CD14-positive monocyte (primary cell): Measurements from ENCODE around the gene RINL. TPM values are rescaled to one million over a fixed set of nuclear protein-coding genes. Genes with fewer than 3 reads are reported as not detected.
"Not testable (repeated sequence)": the region's sequence is repeated elsewhere in the genome, so short reads cannot be mapped to it uniquely, and the experiment has no call there.

Experiments
- DNase-seq, 3 donors: peaks; one replicate each; pipeline ENCODE4 v3.0.0-alpha.2; 2011 to 2022
- H2AFZ ChIP-seq: 2 replicates; pipeline ENCODE4 v1.6.0; 2012; ENCODE audit warnings: mild to moderate bottlenecking, low read depth, low read length, inconsistent platforms; ENCODE audit not compliant: insufficient read depth, poor library complexity, severe bottlenecking
- H3K27ac ChIP-seq, 2 donors: 1 replicate in 1 of 2; 2 replicates in 1 of 2; pipeline ENCODE4 v1.5.1; 2012 to 2013; ENCODE audit warnings: low read length in 2 of 2, control low read depth in 1 of 2, inconsistent platforms in 1 of 2, low read depth in 1 of 2, mild to moderate bottlenecking in 1 of 2
- H3K27me3 ChIP-seq, 2 donors: one replicate each; pipeline versions ENCODE4 v1.6.0 to v1.6.1; 2011 to 2013; ENCODE audit warnings: low read length in 2 of 2; ENCODE audit not compliant: control insufficient read depth in 2 of 2, insufficient read depth in 2 of 2
- H3K36me3 ChIP-seq, 2 donors: replicated peaks in 1 of 2; 1 replicate in 1 of 2; 2 replicates in 1 of 2; pipeline versions ENCODE4 v1.5.1 to v1.6.1; 2012 to 2013; ENCODE audit warnings: low read length in 2 of 2, control low read depth in 1 of 2, inconsistent platforms in 1 of 2, mild to moderate bottlenecking in 1 of 2; ENCODE audit not compliant: insufficient read depth in 2 of 2, control insufficient read depth in 1 of 2
- H3K4me1 ChIP-seq, 2 donors: 1 replicate in 1 of 2; 2 replicates in 1 of 2; pipeline versions ENCODE4 v1.5.1 to v1.6.1; 2012 to 2013; ENCODE audit warnings: low read length in 2 of 2, control low read depth in 1 of 2, inconsistent platforms in 1 of 2, mild to moderate bottlenecking in 1 of 2, moderate library complexity in 1 of 2; ENCODE audit not compliant: insufficient read depth in 2 of 2, control insufficient read depth in 1 of 2
- H3K4me2 ChIP-seq: replicated peaks from 2 replicates; pipeline ENCODE3; 2012; ENCODE audit warnings: low read length, moderate library complexity, mild to moderate bottlenecking; ENCODE audit not compliant: poor library complexity, severe bottlenecking; ENCODE audit errors: extremely low read depth
- H3K4me3 ChIP-seq, 3 experiments: fragments of 200-600 bp in 1 of 3; sonication (generic) in 1 of 3; replicated peaks in 1 of 3; 1 replicate in 2 of 3; 2 replicates in 1 of 3; pipeline ENCODE4 v1.5.1; 2011 to 2013; ENCODE audit warnings: low read length in 3 of 3, mild to moderate bottlenecking in 3 of 3, control low read depth in 2 of 3, low read depth in 2 of 3, inconsistent platforms in 1 of 3, moderate library complexity in 1 of 3
- H3K79me2 ChIP-seq: 2 replicates; pipeline ENCODE4 v1.6.0; 2012; ENCODE audit warnings: mild to moderate bottlenecking, control low read depth, inconsistent platforms, low read length, moderate library complexity; ENCODE audit not compliant: insufficient read depth
- H3K9ac ChIP-seq: 2 replicates; pipeline ENCODE4 v1.6.0; 2017; ENCODE audit warnings: low read length, mild to moderate bottlenecking; ENCODE audit not compliant: insufficient read depth, poor library complexity, severe bottlenecking
- H3K9me3 ChIP-seq, 2 donors: replicated peaks in 1 of 2; 1 replicate in 1 of 2; 2 replicates in 1 of 2; pipeline versions ENCODE4 v1.5.1 to v1.6.1; 2012 to 2013; ENCODE audit warnings: low read length in 2 of 2, control low read depth in 1 of 2; ENCODE audit not compliant: control insufficient read depth in 1 of 2, insufficient read depth in 1 of 2
- H4K20me1 ChIP-seq: 2 replicates; pipeline ENCODE4 v1.6.0; 2012; ENCODE audit warnings: mild to moderate bottlenecking, low read length, control low read depth, moderate library complexity; ENCODE audit not compliant: insufficient read depth
- H3K27ac Mint-ChIP-seq, 7 donors: one replicate each; pipeline ENCODE4 v1.8.0; 2020; ENCODE audit warnings: mild to moderate bottlenecking in 7 of 7, mixed read lengths in 7 of 7, moderate library complexity in 6 of 7, inconsistent platforms in 2 of 7
- H3K27me3 Mint-ChIP-seq, 3 donors: one replicate each; pipeline ENCODE4 v1.8.0; 2021 to 2022; ENCODE audit warnings: low read depth in 3 of 3, mild to moderate bottlenecking in 3 of 3, mixed read lengths in 3 of 3, moderate library complexity in 3 of 3, inconsistent platforms in 1 of 3
- H3K36me3 Mint-ChIP-seq, 2 donors: one replicate each; pipeline ENCODE4 v1.8.0; 2020; ENCODE audit warnings: mixed read lengths in 2 of 2, inconsistent platforms in 1 of 2, mild to moderate bottlenecking in 1 of 2
- H3K4me1 Mint-ChIP-seq: one replicate; pipeline ENCODE4 v1.8.0; 2020; ENCODE audit warnings: mild to moderate bottlenecking, mixed read lengths
- H3K4me3 Mint-ChIP-seq, 2 donors: one replicate each; pipeline ENCODE4 v1.8.0; 2020; ENCODE audit warnings: mild to moderate bottlenecking in 2 of 2, mixed read lengths in 2 of 2, moderate library complexity in 1 of 2
- H3K9me3 Mint-ChIP-seq, 7 donors: one replicate each; pipeline ENCODE4 v1.8.0; 2020 to 2022; ENCODE audit warnings: mixed read lengths in 7 of 7, mild to moderate bottlenecking in 6 of 7, moderate library complexity in 6 of 7, inconsistent platforms in 2 of 7
- WGBS: methylation state at CpG from one replicate; pipeline ENCODE4 v1.1.5; 2013; ENCODE audit warnings: missing lambda C conversion rate; ENCODE audit not compliant: insufficient coverage; 5-methylcytosine and 5-hydroxymethylcytosine counted together
- intact Hi-C, 2 donors: fragments of 100-400 bp; cut with micrococcal nuclease; formaldehyde crosslinking; loops; one replicate each; pipeline versions ENCODE4 v1.15.0 to v1.15.1; 2023
- polyA plus RNA-seq, 3 donors: library from polyadenylated mRNA; depleted of rRNA in 1 of 3; unstranded in 2 of 3; stranded (reverse) in 1 of 3; fragments of 300-500 nt in 2 of 3; fragments of >200 nt in 1 of 3; fragmentation: Illumina TruSeq in 2 of 3; gene quantifications; 1 replicate in 2 of 3; 2 replicates in 1 of 3; pipeline ENCODE4 v1.2.3, GENCODE V29; 2012 to 2021
- TF ChIP-seq, protein P1 (sequence below): fragments of 200-600 bp; IDR thresholded peaks from one replicate; pipeline ENCODE4 v1.8.0; 2022; ENCODE audit warnings: antibody characterized with exemption, mild to moderate bottlenecking

Gene RINL
- polyA plus RNA-seq, 3 donors = 4.1 to 13.5 (median 7.2) TPM

GRCh38 chr19:38888876-38889275 is 10.8 kb upstream of the RINL start:
- H3K9ac ChIP-seq = no peak overlapping the region
- H3K4me3 ChIP-seq = no peak overlapping the region
- Mint-ChIP-seq H3K36me3 (peaks cover 33 to 55% of the 10 kb centered on the region in 2 donors), H3K4me1 (no peaks in the 10 kb centered on the region), H3K27ac (peak overlapping the region in 2 of 7 donors; percentile 68 to 69), H3K9me3 (peaks cover 0 to 2% (median 0%) of the 10 kb centered on the region in 7 donors), H3K27me3 (peaks cover 0 to 2% (median 0%) of the 10 kb centered on the region in 3 donors), H3K4me3 (no peak overlapping the region)
- no peak for DNase-seq
- 98% methylated on average over 17 of the region's 17 CpGs for whole genome bisulfite sequencing
- H3K79me2 ChIP-seq = no peaks in the 10 kb centered on the region
- no peaks in the 10 kb centered on the region for H3K9me3 ChIP-seq
- H3K4me2 ChIP-seq = no peak overlapping the region
- H3K27ac ChIP-seq = no peak overlapping the region
- H4K20me1 ChIP-seq = no peaks in the 10 kb centered on the region
- TF ChIP-seq, protein P1, sequence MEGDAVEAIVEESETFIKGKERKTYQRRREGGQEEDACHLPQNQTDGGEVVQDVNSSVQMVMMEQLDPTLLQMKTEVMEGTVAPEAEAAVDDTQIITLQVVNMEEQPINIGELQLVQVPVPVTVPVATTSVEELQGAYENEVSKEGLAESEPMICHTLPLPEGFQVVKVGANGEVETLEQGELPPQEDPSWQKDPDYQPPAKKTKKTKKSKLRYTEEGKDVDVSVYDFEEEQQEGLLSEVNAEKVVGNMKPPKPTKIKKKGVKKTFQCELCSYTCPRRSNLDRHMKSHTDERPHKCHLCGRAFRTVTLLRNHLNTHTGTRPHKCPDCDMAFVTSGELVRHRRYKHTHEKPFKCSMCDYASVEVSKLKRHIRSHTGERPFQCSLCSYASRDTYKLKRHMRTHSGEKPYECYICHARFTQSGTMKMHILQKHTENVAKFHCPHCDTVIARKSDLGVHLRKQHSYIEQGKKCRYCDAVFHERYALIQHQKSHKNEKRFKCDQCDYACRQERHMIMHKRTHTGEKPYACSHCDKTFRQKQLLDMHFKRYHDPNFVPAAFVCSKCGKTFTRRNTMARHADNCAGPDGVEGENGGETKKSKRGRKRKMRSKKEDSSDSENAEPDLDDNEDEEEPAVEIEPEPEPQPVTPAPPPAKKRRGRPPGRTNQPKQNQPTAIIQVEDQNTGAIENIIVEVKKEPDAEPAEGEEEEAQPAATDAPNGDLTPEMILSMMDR = no peak
- H3K27me3 ChIP-seq = no peaks in the 10 kb centered on the region
- no peak overlapping the region for H2AFZ ChIP-seq
- peaks cover 41 to 63% of the 10 kb centered on the region in 2 donors for H3K36me3 ChIP-seq
- intact Hi-C loops = no loop called here
- no peaks in the 10 kb centered on the region for H3K4me1 ChIP-seq

- H3K4me1 Mint-ChIP-seq, H3K4me1 ChIP-seq, H3K27me3 Mint-ChIP-seq, H3K4me3 Mint-ChIP-seq, H3K9me3 Mint-ChIP-seq, intact Hi-C loops, H2AFZ ChIP-seq, H3K9ac ChIP-seq, DNase-seq, H3K27ac ChIP-seq, H3K79me2 ChIP-seq, H3K9me3 ChIP-seq, H4K20me1 ChIP-seq, H3K4me2 ChIP-seq, H3K27me3 ChIP-seq, H3K4me3 ChIP-seq: not testable (repeated sequence)
- H3K36me3 Mint-ChIP-seq = peaks cover 39 to 74% of the 10 kb centered on the region in 2 donors
- no CpG with 5 or more reads among the region's 3 CpGs for whole genome bisulfite sequencing
- H3K36me3 ChIP-seq = peaks cover 36 to 63% of the 10 kb centered on the region in 2 donors
- H3K27ac Mint-ChIP-seq = peak overlapping the region in 1 of 7 donors; percentile 49
Observed at GRCh38 chr19:38884691-38885090, 6.6 kb upstream of the RINL start.
